ENCODE results near the gene NPB.

The NPB gene

DNA sequence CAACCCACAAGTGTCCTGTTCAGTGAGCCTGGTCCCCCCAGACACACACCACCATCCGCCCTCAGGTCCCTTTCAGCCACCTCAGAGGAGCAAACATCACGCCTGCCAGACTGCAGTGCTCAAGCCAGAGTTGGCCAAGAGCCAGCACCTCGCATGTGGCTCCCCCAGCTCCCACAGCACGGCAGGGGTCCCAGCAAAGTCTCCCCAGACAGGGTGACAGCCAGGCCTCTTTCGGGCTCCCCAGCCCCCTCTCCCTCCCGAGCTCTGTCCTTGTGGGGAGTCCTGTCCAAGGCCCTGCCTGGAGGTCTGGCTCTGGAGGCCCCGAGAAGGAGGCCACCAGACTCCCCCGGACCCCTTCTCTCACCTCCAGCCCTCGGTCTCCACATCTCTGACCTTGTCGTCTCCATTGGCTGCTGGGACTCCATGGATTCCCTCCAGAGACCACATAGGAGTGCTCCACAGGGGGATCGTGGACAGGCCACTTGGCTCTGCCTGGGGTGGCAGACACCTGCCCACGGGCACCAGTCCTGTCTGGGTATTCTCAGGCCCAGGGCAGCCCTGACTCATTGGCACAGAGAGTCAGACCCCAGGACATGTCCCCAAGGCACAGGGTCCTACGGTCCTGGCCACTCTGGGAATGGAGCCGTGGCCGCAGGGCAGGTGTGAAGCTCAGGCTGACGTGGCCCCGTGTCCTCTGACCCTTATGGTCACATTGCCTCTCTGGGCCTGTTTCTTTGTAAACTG is 46.8 kb downstream of the NPB start:
- H3K27ac Mint-ChIP-seq = no peak overlapping the region
- DNase-seq (ENCODE audit: low spot score in 2 of 2) (no peak), ATAC-seq (no peak)
- no peaks in the 10 kb centered on the region for H3K36me3 Mint-ChIP-seq
- H3K4me1 Mint-ChIP-seq = no peaks in the 10 kb centered on the region
- H3K4me3 Mint-ChIP-seq = no peak overlapping the region
- H3K9me3 Mint-ChIP-seq = no peaks in the 10 kb centered on the region

DNA sequence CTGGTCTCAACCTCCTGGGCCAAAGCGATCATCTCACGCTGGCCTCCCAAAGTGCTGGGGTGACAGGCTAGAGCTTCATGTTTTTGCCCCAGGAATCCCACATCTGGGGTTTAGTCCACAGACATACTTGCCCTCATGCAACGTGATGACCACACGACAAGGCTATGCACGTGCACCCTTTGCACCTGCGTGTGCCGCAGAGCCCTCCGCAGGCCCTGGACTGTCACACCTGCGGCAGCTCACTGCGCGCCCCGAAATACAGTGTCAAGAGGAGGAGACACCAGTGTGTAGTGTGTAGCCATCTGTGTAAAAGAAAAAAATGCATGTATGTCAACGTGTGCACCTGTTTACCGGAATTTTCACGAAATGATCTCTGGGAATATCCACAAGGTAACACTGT is 48.5 kb downstream of the NPB start:
- Mint-ChIP-seq H3K4me1 (no peaks in the 10 kb centered on the region), H3K27ac (no peak overlapping the region), H3K4me3 (no peak overlapping the region), H3K9me3 (no peaks in the 10 kb centered on the region), H3K36me3 (no peaks in the 10 kb centered on the region)
- DNase-seq (ENCODE audit: low spot score in 2 of 2) = no peak
- no peak for ATAC-seq

- Mint-ChIP-seq H3K4me3 (no peak overlapping the region), H3K9me3 (no peaks in the 10 kb centered on the region), H3K27ac (peak overlapping the region; percentile 67), H3K36me3 (no peaks in the 10 kb centered on the region), H3K4me1 (no peaks in the 10 kb centered on the region)
- ATAC-seq = no peak
- DNase-seq (ENCODE audit: low spot score in 2 of 2) = no peak
Measured at GRCh38 chr17:81951785-81952684, 50.0 kb downstream of the NPB start.
